OCI-LY7 (cell line): Measurements from ENCODE around the gene CCDC159. TPM values are rescaled to one million over a fixed set of nuclear protein-coding genes. Genes with fewer than 3 reads are reported as not detected.
A peak's percentile ranks its signal among the peaks of the same experiment; 100 is the strongest.
"Not testable (repeated sequence)": the region's sequence is repeated elsewhere in the genome, so short reads cannot be mapped to it uniquely, and the experiment has no call there.

Experiments
- BruUV-seq: library from RNA; stranded (reverse); fragments of 400-500 nt; replicated peaks from 2 replicates; lab custom pipeline; 2021; lab: Mats Ljungman, UMichigan
- CTCF ChIA-PET: fragments of 300-600 bp; sonication (Branson Sonifier 250); formaldehyde crosslinking; loops from one replicate; lab custom pipeline; 2022; ENCODE audit warnings: antibody characterized with exemption; ENCODE audit not compliant: unreplicated experiment; lab: Charles Lee
- POLR2A ChIA-PET: fragments of 300-600 bp; sonication (Branson Sonifier 250); formaldehyde crosslinking; loops from one replicate; lab custom pipeline; 2022; ENCODE audit warnings: antibody characterized with exemption; lab: Charles Lee
- DNase-seq: peaks from one replicate; pipeline ENCODE4 v3.0.0-alpha.2; 2015; ENCODE audit warnings: low spot score
- H2AFZ ChIP-seq: fragments of 200-600 bp; sonication (generic), shearing (Covaris generic); 2 replicates; pipeline ENCODE4 v1.6.1; 2014; ENCODE audit warnings: mild to moderate bottlenecking, antibody characterized with exemption, low read length, moderate library complexity
- H3K27ac ChIP-seq: fragments of 200-600 bp; sonication (generic); 2 replicates; pipeline ENCODE4 v1.5.1; 2014; ENCODE audit warnings: mixed run types, low read depth, mild to moderate bottlenecking, moderate library complexity, low read length, inconsistent platforms; ENCODE audit not compliant: poor library complexity, severe bottlenecking
- H3K36me3 ChIP-seq: fragments of 200-600 bp; sonication (generic); 2 replicates; pipeline ENCODE4 v1.6.1; 2014; ENCODE audit warnings: mild to moderate bottlenecking, antibody characterized with exemption, low read length, moderate library complexity, mixed read lengths; ENCODE audit not compliant: insufficient read depth
- H3K4me1 ChIP-seq: fragments of 200-600 bp; sonication (generic); 2 replicates; pipeline ENCODE4 v1.5.1; 2014; ENCODE audit warnings: mild to moderate bottlenecking, low read length; ENCODE audit not compliant: insufficient read depth, poor library complexity, severe bottlenecking
- H3K4me2 ChIP-seq: fragments of 200-600 bp; sonication (generic); 2 replicates; pipeline ENCODE4 v1.6.1; 2014; ENCODE audit warnings: mild to moderate bottlenecking, low read length
- H3K4me3 ChIP-seq: fragments of 200-600 bp; sonication (generic); 2 replicates; pipeline ENCODE4 v1.5.1; 2014; ENCODE audit warnings: mild to moderate bottlenecking, low read depth, low read length; ENCODE audit not compliant: poor library complexity, severe bottlenecking
- H3K79me2 ChIP-seq: fragments of 200-600 bp; sonication (generic); 2 replicates; pipeline ENCODE4 v1.6.1; 2016; ENCODE audit warnings: low read depth, mild to moderate bottlenecking, low read length, moderate library complexity, mixed read lengths; ENCODE audit not compliant: insufficient read depth
- H3K9me2 ChIP-seq: fragments of 200-600 bp; sonication (generic); 2 replicates; pipeline ENCODE4 v1.6.1; 2016; ENCODE audit warnings: mild to moderate bottlenecking, low read length, mixed read lengths; ENCODE audit not compliant: insufficient read depth
- H3K9me3 ChIP-seq: fragments of 200-600 bp; sonication (generic); 2 replicates; pipeline ENCODE4 v1.6.1; 2014; ENCODE audit warnings: mild to moderate bottlenecking, mixed run types, low read length, mixed read lengths
- H4K20me1 ChIP-seq: fragments of 200-600 bp; sonication (generic); 2 replicates; pipeline ENCODE4 v1.6.1; 2014; ENCODE audit warnings: mild to moderate bottlenecking, antibody characterized with exemption, low read length, moderate library complexity, mixed read lengths; ENCODE audit not compliant: insufficient read depth
- CTCF ChIP-seq: fragments of 200-600 bp; sonication (generic); conservative IDR thresholded peaks from 2 replicates; pipeline ENCODE4 v1.5.1; 2014; ENCODE audit warnings: mild to moderate bottlenecking, antibody characterized with exemption, low read length, moderate library complexity, mixed read lengths
- EZH2phosphoT487 ChIP-seq: fragments of 200-600 bp; sonication (generic); IDR thresholded peaks from 2 replicates; pipeline ENCODE4 v1.6.1; 2018; ENCODE audit warnings: low read depth, borderline replicate concordance, mild to moderate bottlenecking, mixed run types, antibody characterized with exemption, low read length, moderate library complexity, mixed read lengths
- intact Hi-C: fragments of 100-400 bp; cut with micrococcal nuclease; formaldehyde crosslinking; loops from one replicate; pipeline ENCODE4 v1.10.0; 2022; ENCODE audit not compliant: unreplicated experiment
- total RNA-seq, 2 experiments: library from RNA; depleted of rRNA in 1 of 2; stranded (reverse); fragments of >200 nt in 1 of 2; shearing (Covaris generic) in 1 of 2; gene quantifications; 2 replicates each; pipeline ENCODE4 v1.2.3, GENCODE V29; 2014 to 2022

The CCDC159 gene
- total RNA-seq, 2 experiments from 2014 or later, result 13.3 to 18.9 TPM

- ChIA-PET CTCF (no interaction called here), POLR2A (no interaction called here)
- H3K4me1 ChIP-seq, result peaks cover 25% of the 10 kb centered on the region
- H3K4me2 ChIP-seq, result no peak overlapping the region
- TF ChIP-seq CTCF, result no peak
- no peak for TF ChIP-seq EZH2phosphoT487
- BruUV-seq, result no TSS peak
- H2AFZ ChIP-seq, result no peak overlapping the region
- no peak overlapping the region for H3K4me3 ChIP-seq
- no peak for DNase-seq
- H3K36me3 ChIP-seq, result no peaks in the 10 kb centered on the region
- no peaks in the 10 kb centered on the region for H3K79me2 ChIP-seq
- H4K20me1 ChIP-seq, result no peaks in the 10 kb centered on the region
- no peaks in the 10 kb centered on the region for H3K9me3 ChIP-seq
- no peak overlapping the region for H3K27ac ChIP-seq
- H3K9me2 ChIP-seq, result no peaks in the 10 kb centered on the region
- intact Hi-C loops, result no loop called here
Measured at GRCh38 chr19:11349171-11349570, 2.9 kb downstream of the CCDC159 start.

- H3K9me3 ChIP-seq, H3K36me3 ChIP-seq, H3K79me2 ChIP-seq, CTCF ChIA-PET, intact Hi-C loops, BruUV-seq, POLR2A ChIA-PET, H3K4me2 ChIP-seq, DNase-seq, H3K27ac ChIP-seq, H3K9me2 ChIP-seq, H3K4me3 ChIP-seq, H2AFZ ChIP-seq, H3K4me1 ChIP-seq, H4K20me1 ChIP-seq: not testable (repeated sequence)
Measured at GRCh38 chr19:11354102-11354501, 7.8 kb downstream of the CCDC159 start.

GRCh38 chr19:11355160-11356073 lies 9.1 kb downstream of the CCDC159 start, which contains the start of gene PLPPR2:
PLPPR2 (plus strand) TSS chr19:11355432; CDS start chr19:11357674, 2,242 bp downstream.
- no peaks in the 10 kb centered on the region for H3K4me1 ChIP-seq
- peak within 1 kb of the TSS; percentile 51 for H3K4me2 ChIP-seq
- H4K20me1 ChIP-seq, result no peaks in the 10 kb centered on the region
- H3K4me3 ChIP-seq, result peak within 1 kb of the TSS; percentile 57
- no peaks in the 10 kb centered on the region for H3K36me3 ChIP-seq
- no peaks in the 10 kb centered on the region for H3K9me3 ChIP-seq
- TF ChIP-seq EZH2phosphoT487 (no peak), CTCF (no peak)
- intact Hi-C loops, result no loop called here
- no peaks in the 10 kb centered on the region for H3K79me2 ChIP-seq
- CTCF ChIA-PET, result no interaction called here
- no TSS peak for BruUV-seq
- DNase-seq, result peak; percentile 85
- H3K27ac ChIP-seq, result no peak within 1 kb of the TSS
- H2AFZ ChIP-seq, result no peak within 1 kb of the TSS
- POLR2A ChIA-PET, result no interaction called here
- no peaks in the 10 kb centered on the region for H3K9me2 ChIP-seq
